Measurements from ENCODE around the gene NHERF2.

GRCh38 chr16:2028620-2029220 lies 2.0 kb downstream of the NHERF2 start:
- TF ChIP-seq CTCF (IDR thresholded peaks at IDR 0.05; ENCODE audit: insufficient read depth, low read length, poor library complexity, severe bottlenecking) (no peak), EZH2phosphoT487 (conservative IDR thresholded peaks at IDR 0.05; ENCODE audit: low read length) (no peak)
